CD4-positive, alpha-beta T cell treated with Interferon alpha-2 for 1 hour (primary cell): ENCODE data around the gene ARL6IP4.

Experiments
- DNase-seq, 2 donors: peaks; one replicate each; pipeline ENCODE4 v3.0.0-alpha.2; 2020 to 2022

The ARL6IP4 gene

DNA sequence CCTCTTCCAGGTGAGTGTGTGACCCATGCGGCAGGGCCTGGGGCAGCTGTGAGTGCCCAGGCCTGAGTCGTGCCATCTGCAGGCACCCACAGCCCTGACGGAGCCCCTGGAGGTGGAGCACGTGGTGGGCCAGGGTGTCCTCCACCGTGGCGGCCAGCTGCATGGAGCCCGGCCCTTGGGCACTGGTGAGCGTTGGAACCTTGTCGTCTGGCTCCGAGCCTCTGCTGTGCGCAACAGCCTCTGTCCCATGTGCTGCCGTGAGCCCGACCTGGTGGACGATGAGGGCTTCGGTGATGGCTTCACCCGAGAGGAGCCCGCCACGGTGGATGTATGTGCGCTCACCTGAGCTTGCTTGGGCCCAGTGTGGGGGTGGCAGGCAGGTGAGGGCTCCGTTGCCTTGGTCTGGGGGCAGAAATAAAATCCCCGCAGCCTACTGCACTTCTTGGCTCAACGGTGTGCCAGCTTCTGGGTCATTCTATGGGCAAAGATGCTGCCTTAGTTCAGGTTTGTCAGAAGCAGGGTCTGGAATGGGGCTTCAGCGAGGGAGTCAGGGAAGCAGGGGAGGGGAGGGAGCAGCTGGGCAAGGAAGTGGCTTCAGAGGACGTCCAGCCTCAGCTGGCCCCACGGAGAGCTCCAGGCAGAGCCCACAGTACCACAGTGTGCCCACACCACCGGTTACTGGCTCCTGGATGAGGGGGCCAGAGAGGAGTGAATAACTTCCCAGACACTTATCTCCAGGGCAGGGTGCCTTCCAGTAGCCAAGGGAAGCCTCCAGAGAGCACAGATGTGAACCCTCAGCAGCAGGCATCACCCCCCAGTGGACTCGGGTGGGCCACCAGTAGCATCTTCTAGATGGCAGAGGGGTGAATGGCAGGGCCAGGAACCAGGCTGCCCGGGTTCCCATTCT, 1.2 kb upstream of the ARL6IP4 start:
- no peak for DNase-seq

DNA sequence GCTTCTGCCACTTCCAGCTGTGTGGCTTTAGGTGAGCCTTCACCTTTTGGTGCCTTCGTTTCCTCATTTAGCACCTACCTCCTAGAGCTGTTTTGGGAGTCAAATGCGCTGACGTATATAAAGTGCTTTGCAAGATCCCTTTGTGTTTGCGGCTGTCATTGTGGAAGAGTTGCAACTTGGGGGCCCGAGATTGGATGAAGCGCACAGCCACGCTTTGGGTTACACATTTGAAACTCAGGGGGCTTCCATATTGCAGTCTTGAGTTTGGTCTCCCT, 636 bp upstream of the ARL6IP4 start:
- no peak for DNase-seq

DNA sequence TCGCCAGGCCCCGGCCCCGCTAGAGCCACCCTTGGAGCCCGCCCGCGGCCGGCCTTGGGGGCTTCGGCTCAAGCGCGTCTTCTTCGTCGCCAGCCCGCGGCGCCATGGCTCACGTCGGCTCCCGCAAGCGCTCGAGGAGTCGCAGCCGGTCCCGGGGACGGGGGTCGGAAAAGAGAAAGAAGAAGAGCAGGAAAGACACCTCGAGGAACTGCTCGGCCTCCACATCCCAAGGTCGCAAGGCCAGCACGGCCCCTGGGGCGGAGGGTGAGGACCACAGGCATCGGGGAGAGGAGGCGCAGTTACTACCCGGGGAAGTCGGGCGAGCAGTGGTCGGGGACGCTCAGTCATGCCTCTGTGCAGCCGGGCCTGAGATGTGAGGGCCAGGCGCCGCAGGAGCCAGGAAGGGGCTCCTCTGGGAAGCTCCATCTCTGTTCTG, 573 bp downstream of the ARL6IP4 start:
- DNase-seq = no peak

DNA sequence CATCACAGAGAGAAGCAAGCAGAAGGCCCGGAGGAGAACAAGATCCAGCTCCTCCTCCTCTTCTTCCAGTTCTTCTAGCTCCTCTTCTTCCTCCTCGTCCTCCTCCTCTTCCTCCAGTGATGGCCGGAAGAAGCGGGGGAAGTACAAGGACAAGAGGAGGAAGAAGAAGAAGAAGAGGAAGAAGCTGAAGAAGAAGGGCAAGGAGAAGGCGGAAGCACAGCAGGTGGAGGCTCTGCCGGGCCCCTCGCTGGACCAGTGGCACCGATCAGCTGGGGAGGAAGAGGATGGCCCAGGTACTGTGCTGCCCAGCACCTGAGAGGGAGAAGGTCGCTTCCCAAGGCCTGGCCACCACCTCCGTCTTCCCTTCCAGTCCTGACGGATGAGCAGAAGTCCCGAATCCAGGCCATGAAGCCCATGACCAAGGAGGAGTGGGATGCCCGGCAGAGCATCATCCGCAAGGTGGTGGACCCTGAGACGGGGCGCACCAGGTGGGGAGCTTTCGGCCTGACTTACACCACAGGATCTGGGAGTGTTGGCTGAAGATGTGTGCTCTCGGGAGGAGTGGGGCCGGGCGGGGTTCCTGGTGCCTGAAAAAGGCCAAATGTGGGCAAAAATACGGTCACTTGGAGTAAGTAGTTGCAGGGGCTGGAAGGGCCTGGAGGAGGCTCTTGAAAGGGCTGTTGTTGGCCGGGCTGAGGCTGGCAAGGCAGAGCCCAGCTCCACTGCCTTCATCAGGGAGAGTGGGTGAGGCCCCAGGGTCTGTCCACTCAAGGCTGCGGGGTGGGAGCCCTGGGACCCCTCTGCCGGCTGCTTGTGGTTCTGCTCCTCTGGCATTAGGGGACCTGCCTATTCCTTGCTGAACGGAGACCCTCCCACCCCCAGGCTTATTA, 1.4 kb downstream of the ARL6IP4 start:
- no peak for DNase-seq

DNA sequence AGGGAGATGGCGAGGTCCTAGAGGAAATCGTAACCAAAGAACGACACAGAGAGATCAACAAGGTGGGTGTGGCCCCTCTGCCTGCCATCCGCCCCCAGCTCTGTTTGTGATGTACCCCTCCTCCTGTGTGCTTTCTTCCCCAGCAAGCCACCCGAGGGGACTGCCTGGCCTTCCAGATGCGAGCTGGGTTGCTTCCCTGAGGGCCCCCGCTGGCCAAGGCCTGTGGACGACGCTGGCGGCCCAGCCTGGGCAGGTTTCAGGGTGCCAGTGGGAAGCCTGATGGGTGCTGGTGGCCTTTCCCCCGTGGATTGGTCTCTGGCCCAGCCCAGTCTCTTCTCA, 2.0 kb downstream of the ARL6IP4 start:
- no peak for DNase-seq

DNA sequence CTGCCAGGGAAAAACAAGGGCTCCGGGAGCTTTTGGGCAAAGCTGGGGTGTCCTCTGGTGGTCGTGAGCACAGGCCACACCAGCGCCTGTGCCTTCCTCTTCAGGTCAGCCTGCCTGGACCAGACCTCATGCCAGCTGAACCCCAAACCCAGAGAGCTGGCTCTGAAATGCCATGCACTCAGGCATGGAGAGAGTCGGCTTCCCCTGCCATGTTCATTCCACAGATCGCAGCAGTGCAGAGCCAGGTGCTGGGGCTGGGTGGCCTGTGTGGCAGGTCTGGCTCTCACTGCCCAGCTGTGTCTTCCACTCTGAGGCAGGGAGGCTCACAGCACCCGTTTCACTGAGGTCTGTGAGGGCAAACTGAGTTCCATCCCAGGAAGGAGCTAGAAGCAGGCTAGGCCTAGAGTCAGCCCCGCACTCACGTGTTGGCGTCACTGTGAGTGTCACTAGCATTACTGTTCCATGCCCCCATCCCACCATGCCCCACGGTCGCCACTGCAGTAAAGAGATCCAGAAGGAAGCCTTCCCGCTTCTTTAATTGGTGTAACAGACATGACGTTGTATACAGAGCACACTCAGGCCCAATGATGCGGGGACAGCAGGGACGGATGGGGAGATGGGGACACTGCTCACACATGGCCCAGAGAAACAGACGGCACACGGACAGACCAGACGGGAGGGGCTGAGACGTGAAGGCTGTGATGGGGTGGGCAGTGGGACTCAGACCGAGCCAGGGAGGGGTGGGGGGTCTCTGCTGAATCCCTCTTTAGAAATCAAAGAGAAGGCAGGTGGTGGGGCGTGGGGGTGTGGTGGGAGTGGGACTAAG, 2.7 kb downstream of the ARL6IP4 start:
- no peak for DNase-seq

DNA sequence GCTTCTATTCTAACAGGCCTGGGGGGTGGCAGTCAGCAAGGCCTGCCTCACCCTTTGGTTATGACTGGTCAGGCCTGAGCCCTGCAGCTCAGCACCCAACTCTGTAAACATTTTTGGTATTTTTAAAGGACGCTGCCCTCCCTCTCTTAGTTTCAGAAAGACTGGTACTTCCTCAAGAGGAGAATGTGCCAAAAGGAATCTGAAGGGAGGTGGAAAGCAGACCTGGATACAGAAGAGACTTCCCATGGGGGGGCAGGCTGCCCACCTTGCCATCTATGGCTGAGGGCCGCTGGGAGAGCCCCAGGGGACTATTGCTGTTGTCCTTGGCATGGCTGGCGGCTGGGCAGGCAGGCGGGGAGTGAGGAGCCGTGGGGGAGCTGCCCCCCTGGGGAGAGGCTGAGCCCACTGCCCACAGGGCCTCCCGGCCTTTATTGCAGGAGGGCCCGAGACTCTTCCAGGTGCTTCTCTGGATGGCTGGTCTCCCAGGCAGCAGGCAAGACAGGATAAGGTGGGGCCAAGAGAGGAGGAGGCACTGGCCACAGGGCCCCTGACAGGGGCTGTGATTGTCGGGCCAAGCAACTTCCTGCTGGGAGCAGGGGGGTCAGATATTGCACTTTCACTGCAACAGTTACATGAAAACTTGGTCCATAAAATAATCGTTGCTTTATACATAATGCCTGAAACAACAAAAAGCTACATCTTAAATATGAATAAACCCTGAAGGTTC, 3.5 kb downstream of the ARL6IP4 start:
- no peak for DNase-seq

DNA sequence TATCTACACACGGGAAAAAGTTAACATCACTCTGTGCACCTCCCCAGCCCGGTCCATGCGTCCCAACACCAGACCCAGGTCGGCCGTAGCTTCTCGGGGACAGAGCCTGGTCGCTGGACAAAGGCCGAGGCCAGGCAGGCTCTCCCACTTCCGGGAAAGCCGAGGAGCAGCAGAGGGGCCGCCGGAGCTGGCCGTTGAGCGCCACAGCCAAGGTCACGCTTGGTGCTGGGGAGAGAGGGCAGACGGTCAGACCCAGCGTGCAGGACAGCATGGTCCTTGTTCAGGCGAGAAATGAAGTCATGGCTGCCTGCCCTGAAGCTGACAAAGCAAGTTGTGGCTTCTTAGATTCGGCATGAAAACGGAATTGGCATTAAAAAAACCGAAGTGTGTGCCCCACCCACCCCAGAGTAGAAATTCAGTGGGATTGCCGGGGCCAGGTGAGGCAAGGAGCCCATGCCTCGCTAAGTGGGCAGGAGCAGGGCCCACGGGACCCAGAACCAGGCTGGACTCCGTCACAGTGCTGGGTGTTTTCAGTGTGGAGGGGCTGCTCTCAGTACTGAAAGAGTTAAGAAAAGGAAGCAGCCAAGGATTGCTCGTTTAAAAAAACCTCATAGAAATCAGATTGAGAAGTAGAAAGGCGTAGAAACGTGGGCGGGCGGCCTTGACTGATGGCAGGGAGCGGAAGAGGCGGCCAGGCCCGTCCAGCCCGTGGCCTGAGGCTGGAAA, 4.3 kb downstream of the ARL6IP4 start:
- no peak for DNase-seq

DNA sequence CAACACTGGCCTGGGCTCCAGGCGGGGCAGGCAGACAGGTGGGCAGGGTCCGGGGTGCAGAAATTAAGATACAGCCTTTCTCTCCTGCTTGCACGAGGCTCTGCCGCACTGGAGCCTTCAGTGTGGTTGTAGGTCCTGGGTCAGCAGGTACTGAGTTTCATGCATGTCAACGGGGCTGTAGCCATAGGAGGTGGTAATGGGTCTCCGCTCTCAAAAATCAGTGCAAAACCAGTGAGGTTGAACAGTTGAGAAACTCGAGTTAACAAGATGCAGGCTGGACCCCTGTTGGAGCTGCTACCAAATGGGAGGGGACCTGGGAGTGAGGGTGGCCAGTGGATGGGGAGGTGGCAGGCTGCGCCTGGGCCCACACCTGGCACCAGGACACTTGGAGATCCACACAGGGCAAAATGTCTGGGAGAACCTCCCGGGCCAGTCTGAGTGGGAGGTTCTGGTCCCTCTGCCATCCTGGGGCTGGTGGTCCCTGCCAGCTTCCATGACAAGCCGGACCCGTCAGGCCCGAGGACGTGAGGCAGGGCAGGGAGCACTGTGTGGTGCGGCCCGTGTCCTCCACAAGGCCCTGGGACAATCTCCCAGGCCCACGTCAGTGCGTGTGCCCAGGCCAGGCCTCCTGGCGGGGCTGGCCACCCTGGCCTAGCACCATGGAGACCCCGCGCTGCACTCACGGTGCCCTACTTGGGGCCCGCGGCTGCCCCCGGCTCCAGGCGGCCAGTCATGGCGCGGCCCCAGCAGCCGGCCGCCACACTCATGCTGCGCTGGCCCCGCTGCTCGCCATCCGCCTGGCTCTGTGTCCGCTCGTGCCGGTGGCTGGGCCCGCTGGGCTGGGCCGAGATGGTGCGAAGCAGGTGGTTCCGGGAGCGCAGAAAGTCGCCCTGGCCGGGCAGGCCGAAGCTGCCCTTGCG, 5.1 kb downstream of the ARL6IP4 start:
- no peak for DNase-seq

DNA sequence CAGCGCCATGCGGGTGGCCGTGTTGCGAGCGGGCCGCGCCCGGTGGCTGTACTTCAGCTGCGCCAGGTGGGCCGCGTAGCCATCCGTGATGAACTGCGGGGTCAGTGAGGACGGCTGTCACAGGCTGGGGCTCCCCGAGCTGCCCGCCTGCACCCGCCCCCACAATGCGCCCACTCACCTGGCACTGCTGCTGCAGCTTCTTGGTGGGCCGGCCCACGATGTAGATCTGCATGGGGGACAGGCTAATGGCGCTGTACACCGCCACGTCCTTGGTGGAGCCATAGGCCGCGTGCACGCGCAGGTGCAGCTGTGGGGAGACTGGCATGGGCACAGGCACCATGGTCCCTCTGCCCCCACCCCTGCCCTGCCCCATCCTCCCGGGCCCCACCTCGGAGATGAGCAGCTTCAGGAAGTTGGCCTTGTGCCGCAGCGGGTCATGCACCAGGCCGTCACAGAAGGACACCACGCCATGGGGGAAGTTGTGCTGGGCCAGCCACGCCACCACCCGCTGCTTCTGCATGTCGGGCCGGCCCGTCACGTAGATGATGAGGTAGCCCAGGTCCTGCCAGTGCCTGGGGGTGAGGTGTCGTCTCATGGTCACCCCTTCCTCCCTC, 5.9 kb downstream of the ARL6IP4 start:
- DNase-seq = no peak

DNA sequence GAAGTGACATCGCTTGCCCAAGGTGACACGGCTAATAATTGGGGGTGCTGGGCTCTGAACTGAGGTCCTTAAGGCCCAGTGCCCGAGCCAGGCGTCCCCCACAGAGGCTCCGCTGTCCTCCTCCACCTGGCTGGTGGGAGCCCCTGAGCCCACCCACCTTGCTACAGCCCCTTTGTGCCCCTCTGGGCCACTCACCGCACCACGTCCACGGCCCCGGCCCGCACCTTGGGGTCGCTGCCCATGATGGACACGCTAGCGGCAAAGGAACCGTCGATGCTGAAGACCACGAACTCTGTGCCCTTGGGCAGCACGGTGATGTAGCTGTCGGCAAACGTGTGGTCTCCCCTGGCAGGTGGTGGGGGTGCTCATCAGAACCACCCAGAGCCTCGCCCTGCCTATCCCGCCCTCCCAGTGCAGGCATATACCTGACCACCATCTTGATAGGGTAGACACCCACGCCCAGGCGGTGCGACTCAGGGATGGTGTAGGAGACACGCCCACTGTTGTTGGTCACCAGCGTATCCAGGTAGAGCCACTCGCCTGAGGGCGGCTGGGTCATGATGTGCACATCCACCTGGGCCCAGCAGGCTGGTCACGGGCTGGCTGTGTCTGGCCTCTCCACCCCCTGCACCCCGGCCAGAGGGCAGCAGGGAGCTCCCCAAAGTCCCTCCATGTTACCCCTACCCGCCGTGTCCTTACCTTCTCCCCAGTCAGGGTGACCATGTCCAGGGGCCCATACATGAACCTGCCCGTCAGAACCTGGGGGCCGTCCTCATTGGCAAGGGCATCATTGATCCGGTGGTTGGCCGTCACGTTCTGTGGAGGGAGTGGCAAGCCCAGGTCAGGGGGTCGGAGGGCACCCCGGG, 6.8 kb downstream of the ARL6IP4 start:
- no peak for DNase-seq

DNA sequence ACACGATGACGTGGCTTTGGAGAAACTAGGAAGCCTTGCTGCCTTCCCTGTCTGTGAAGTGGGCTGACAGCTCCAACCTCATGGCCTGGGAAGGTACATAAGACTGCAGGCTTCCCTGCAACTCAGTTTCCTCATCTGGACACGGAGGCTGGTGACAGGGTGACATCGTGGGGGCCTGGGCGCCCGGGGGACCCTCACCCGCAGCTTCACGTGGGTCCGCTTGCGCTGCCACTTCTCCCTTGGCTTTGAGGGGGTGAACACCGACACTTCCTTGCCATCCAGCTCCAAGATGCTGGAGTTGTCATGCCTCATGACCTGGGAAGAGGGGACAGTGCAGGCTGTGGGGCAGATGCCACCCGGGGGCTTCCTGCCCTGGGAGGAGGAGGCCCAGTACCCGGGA, 7.6 kb downstream of the ARL6IP4 start:
- no peak for DNase-seq

DNA sequence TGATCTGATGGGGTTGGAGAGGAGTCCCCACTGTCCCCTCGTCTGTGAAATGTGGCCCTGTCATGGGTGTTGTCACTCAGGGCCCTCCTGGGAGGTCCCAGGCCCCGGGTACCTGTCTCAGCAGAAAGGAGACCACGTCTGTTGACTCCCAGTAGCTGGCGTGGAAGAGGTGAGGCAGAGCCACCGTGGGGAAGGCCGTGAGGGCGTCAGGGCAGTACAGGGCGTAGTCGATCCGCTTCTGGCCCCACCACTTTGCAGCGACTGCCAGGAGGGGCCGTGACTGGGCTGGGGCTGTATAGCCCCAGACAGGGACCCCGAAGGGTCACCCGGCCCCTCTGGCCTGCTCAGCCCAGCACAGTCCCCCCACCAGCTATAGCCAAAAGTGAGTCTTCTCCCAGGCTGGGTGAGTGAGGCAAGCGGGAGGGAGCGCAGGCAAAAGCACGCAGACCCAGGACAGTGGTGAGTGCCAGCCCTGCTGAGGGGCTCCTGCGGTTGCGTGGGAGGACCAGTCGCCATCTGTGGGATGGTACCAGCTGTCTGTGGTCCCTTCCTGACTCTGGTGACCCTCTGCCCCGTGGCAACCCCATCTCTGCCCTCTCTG, 8.2 kb downstream of the ARL6IP4 start:
- DNase-seq = no peak

DNA sequence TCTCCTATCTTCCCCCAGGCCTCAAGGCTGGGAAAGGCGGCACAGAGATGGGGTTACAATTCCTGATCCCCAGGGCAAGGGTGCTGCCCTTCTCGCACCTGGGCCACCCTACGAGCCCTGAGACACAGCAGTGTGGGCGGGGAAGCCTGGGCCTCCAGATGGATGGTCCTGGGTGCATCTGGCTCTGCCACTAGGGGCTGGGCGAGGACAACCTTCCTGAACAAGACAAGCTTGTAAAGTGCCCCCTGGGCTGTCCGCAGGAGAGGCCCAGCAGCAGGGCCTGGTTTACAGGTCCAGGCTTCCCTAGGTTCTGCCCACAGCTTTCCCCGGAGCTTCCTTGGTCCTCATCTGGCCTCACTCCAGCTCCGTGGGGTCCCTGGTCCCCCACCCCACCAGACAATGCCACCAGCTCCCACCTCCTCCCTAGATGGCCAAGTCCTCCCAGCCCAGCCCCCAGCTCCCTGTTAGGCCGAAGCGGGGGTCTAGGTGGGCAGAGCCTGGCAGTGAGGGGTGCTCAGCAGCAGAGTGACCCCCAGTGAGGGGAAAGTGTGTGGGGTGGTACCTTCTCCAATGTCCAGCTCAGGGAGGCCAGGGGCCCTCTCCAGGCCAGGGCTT, 8.9 kb downstream of the ARL6IP4 start:
- DNase-seq = no peak

DNA sequence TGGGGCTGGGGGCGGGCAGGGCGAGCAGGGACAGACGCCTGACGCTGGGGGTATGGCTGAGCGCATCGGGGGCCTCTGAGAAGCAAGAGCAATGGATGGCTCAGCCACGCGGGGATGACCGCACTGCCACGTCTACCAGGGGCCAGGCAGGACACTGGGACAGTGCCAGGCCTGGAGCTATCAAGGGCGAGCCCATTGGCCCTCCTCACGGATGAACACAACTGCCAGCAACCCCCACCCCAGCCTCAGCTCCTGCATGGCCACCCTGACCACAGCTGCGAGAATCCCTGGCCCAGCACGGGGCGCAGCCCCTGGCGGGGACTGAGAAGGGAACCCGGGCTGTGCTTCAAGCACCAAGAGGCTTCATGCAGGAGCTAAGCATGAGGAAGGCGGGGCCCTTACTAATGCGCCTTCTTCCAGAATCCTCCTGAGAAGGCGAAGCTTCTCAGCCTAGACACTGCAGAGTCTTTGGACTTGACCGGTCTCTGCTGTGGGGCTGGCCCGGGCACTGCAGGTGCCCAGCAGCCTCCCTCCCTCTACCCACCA, 9.5 kb downstream of the ARL6IP4 start:
- DNase-seq = no peak

DNA sequence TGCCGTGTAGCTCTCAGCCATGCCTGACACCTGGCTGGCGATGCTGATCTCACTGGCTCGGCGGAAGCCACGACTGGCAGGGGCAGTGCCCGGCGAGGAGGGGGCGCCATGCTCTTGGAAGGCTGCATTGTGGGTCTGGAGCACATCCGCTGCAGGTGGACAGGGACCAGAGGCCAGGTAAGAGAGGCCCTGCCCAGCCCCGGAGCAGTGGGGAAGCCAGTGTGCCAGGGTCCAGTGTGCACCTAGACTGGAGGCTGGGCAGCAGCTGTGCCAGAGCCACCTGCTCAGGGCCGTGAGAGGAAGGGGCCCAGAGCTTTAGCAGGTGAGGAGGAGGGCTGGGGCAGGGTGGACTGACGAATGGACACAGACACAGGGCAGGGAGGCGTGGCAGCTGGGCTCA, 10.1 kb downstream of the ARL6IP4 start:
- DNase-seq = no peak

DNA sequence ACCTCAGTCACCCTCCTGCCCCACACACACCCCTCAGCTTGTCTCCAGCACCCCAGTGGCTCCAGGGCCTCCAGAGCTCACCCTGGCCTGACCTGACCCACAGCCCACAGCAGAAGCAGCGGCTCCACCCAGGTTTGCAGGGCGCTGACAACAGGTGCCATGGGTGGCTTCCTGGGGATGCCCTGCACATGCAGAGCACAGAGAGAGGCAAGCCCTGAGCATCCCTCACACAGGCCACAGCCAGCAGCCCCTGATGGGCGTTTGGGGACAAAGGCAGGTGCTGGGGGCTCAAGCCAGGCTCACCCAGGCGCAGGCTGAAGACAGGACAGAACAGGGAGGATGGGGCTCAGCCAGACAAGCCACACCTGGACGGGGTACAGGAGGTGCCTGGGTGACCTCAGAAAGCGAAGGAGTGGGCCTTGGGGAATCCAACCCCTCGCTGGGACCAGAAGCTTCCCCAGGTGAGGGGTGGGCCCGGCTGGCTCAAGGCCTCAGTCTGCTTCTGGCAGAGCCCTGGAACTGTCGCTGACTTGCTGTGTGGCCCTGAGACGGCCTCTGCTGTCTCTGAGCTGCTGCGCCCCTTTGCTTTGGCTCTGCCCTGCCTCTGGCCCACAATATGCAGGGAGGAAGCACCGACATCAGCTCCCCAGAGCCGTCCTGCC, 10.6 kb downstream of the ARL6IP4 start:
- no peak for DNase-seq
